GM18505 (cell line): Measurements from ENCODE around the gene FIGN.

Experiments used
- ATAC-seq: cut with Tn5 transposase; IDR thresholded peaks from one replicate; pipeline ENCODE4 v1.9.1; 2021; ENCODE audit not compliant: unreplicated experiment
- POLR2A ChIP-seq: IDR thresholded peaks from 4 replicates; pipeline ENCODE4 v1.6.1; 2011; ENCODE audit warnings: borderline replicate concordance; ENCODE audit not compliant: insufficient read depth, insufficient read length; ENCODE audit errors: extremely low read depth

The FIGN gene, protein sequence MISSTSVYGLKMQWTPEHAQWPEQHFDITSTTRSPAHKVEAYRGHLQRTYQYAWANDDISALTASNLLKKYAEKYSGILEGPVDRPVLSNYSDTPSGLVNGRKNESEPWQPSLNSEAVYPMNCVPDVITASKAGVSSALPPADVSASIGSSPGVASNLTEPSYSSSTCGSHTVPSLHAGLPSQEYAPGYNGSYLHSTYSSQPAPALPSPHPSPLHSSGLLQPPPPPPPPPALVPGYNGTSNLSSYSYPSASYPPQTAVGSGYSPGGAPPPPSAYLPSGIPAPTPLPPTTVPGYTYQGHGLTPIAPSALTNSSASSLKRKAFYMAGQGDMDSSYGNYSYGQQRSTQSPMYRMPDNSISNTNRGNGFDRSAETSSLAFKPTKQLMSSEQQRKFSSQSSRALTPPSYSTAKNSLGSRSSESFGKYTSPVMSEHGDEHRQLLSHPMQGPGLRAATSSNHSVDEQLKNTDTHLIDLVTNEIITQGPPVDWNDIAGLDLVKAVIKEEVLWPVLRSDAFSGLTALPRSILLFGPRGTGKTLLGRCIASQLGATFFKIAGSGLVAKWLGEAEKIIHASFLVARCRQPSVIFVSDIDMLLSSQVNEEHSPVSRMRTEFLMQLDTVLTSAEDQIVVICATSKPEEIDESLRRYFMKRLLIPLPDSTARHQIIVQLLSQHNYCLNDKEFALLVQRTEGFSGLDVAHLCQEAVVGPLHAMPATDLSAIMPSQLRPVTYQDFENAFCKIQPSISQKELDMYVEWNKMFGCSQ

DNA sequence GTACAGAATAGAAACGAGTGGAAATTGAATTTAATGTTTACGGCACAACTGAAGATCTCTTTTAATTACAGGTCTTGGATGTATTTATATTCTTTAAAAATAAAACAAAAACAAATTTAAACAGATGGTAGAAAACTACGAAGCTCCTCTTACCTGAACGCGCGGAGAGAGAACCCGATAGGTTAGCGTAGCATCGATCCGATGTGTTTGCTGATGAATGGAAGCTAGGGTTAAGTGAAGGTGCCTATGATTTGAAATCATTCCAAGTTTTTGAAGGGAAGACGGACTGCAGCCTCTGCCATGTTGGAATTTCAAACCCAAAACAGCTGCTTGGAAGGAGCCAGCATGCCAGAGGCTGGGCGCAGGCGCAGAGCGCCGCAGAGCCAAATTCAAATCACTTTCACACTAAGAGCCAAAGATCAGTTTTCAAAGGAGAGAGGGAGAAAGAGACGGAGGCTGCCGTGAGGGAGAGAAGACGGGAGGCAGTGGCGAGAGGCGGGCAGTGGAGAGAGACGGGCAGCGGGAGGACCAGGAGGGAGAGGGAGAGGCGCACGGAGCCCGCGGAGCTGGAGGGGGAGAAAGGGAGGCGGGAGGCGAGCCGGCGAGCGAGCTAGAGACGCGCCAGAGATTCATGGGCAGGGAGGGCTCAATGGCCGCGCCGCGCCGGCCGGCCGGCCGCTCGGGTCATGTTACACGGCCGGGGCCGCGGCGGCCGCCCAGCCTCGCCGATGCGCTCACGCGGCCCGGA is at the start of gene FIGN:
FIGN (minus strand) TSS at position 324 of the 748 bp plus-strand sequence. CDS start 1,081 bp downstream, outside the sequence.
- no peak for ATAC-seq

DNA sequence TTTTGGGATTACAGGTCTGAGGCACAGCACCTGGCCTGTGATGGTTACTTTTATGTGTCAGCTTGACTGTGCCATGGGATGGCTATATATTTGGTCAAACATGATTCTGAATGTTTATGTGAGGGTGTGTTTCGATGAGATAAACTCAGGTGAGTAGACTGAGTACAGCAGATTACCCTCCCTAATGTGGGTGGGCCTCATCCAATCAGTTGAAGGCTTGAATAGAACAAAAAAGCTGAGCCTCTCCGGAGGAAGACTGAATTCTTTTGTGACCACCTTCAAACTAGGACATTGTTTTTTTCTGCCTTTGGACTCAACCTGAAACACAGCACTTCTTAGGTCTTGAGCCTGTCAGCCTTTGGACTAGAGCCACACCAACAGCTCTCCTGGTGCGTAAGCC is 49.4 kb upstream of the FIGN start:
- no peak for TF ChIP-seq POLR2A
- ATAC-seq = no peak

More for the DNA sequence above, at the start of gene FIGN:
- no peak for TF ChIP-seq POLR2A

DNA sequence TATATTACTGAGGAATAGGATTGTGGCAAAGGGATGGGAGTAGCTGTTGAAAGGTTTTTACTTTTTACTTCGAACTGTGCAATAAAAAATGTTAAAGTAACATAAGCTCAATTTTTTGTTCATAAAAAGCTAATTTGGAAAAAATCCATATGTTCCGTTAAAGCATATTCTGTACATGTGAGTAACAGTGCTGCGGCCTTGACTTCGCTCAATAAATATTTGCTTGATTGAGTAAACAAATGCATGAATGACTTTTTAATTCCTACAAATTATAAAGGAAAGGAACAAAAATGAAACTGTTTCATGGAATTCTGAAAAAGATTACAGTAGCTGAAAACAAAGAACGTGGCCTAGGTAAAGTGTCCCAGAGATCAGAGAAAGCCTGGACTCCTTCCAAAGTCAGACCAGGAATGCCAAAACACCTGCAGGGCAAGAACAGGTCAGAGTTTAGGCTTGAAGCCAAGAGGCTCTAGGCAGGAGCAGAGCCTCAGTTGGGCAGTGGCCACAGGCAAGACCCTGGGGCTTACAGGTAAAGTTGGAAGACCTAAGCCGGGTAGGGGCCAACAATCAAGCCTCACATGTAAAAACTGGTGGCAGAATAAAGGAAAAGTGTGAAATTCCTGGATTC is 44.3 kb upstream of the FIGN start:
- ATAC-seq = no peak

DNA sequence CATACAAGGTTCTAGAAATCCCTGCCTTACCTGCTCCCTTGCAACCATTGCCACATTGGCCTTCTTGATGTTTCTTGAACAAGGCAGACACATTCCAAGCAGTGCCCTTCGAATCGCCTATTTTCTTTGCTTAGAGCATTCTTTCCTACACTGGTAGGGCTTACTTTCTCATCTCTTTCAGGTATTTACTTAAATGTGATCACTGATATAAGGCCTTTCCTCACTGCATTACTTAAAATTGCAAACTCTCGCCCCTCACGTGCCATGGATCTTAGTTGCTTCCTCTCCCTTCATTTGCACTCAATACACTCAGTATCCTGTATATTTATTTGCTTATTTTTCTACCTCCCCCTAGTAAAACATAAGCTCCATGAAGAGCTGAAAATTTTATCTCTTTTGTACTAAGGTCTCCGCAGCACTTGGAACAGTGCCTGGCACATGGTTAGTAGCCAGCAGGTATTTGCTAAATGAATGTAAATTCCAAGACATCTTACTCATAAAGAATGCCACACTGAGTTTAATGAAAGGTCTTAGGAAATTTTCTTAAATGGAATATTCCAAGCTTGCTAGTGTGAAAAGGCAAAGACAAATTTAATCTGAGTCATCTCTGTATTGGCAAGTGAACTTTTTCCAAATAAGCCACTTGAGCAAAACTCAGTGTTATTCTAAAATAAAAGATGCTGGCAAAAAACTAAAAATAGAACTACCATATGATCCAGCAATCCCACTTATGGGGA is 42.4 kb upstream of the FIGN start:
- ATAC-seq = no peak
- no peak for TF ChIP-seq POLR2A

More for the DNA sequence above, 44.3 kb upstream of the FIGN start:
- no peak for TF ChIP-seq POLR2A

DNA sequence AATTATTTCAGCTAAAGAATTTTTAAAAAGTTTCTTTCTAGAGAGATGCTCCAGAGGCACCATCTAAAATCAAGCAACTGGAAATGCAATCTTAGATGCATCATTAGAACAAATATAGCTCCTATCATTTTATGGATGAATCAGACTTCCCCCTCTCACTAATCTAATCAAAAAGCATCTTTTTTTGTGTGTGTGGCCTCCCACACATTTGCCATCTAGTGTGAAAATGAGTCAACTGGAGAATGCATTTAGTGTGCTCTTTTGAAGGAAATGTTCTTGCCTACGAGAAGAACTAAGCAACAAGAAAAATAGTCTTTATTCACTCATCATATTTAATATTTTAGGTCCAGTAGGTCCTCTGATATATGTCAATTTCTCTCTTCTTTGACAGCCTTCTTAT is 39.5 kb upstream of the FIGN start:
- no peak for ATAC-seq
- TF ChIP-seq POLR2A = no peak

DNA sequence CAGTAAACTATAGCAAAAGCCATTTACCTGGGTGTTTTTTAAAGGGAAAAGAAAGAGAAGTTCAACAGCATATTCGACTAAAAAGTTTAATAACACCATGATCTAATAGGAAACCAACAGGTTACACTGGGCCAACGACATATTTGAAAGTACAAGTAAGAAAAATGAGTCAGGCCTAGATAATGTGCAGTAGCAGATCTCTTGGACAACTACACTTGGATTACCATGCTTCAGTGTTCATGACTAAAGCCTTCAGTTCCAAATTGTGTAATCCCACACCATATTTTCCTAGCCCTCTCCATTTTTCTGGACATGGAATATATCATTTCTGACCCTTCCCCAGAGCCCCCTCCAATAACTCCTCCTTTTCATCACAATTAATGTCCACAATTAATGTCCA is 39.1 kb upstream of the FIGN start:
- ATAC-seq = no peak
- no peak for TF ChIP-seq POLR2A

DNA sequence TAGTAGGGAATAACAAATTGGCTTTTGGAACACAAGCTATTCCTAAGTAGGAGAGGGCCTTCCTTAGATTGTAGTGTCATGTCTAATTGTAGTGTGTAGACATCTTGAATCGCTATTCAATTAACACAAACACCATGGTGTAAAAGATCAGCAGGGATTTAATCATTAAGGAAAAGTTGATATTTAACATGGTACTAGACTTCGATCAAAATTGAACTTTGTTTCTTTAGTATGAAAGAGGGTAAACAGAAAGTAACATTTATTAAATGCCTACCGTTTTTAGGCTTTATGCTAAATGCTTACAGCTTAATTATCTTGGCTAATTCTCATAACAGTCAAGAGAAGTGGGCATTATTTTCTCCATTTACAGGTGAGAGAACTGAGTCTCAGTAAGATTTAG is 37.5 kb upstream of the FIGN start:
- ATAC-seq = no peak
- TF ChIP-seq POLR2A = no peak

DNA sequence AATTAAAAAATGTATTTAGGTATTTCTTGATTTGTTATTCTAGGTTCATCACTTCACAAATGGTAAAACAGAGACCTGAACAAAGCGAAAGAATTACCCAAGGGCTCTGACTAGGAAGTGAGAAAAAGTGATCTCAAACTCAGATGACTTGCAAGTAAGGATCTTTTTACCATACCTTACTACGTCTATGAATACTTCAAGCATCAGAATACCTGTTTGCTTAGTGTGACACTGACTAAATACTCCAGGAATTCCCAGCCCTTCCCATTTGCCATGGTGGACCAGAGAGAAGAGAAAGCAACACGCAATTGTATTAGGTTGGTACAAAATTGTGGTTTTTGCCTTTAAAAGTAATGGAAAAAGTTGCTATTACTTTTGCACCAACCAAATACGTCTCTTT is 35.8 kb upstream of the FIGN start:
- no peak for ATAC-seq
- TF ChIP-seq POLR2A = no peak

DNA sequence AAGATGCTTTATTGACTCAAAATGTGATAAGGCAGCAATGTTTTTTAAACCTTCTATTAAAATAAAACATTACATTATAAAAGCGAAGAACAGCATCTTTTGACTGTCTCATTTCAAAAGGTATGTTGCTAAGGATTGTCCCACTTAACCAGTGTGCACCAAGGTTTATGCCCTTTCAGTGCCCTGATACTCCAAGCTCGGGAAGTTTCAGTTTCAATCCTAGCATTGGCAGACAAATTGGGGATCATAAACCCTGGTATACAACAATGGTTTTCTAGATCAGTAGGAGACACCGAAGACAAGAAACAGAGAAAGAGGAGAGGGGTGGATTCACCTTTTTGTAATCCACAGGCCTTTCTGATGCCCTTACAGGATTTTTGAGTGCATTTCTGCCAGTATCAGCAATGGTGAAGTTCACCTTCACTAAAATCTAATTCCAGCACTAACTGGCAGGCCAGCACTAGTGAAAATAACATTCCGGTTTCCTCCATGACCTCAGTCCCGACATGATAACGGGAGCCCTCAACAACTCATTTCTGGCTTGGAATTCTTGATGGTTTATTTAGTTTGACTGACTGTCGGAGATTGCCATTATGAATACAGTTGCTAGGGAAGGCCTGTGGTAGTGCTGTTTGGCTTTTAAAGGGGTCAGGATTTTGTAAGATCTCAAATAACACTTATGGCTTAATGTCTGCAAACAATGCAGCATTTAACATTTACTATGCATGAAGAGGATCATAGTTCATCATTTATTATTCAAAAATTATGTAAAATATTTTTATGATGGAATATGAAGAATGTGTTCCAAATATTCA is 33.3 kb upstream of the FIGN start:
- TF ChIP-seq POLR2A = no peak
- ATAC-seq = no peak

DNA sequence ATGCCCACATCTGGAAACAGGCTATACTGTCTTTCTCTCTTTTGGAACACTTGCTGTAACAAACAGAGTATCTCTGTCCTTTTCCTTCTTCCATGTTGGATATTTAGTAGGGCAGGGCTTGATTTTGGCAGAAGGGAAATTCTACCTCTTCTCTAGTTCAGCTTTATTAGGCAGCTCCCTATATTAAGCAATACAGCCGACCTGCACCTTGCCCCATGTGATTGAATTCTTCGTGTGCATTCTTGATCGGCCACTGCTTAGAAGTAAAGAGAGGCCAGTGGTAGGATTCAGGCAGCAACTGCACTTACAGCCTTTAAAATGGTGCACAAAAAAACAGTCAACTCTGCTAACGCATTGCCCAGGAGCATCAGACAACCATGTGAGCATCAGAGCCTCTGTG is 31.3 kb upstream of the FIGN start:
- no peak for ATAC-seq
- TF ChIP-seq POLR2A = no peak

DNA sequence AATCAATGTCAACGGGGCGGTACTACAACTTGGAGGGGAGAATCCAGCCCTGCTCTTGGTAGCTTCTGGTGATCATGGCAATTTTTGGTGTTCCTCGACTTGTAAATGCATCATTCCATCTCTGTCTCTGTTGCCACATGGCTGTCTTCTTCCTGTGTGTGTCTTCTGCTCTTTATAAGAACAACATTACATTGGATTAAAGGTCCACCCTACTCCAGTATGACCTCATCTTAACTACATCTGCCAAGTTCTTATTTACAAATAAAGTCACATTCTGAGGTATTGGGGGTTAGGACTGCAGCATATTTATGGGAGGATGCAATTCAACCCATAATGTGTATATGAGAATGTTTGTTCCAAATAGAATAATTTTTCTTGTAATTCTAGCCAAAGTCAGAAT is 28.8 kb upstream of the FIGN start:
- no peak for TF ChIP-seq POLR2A
- ATAC-seq = no peak

DNA sequence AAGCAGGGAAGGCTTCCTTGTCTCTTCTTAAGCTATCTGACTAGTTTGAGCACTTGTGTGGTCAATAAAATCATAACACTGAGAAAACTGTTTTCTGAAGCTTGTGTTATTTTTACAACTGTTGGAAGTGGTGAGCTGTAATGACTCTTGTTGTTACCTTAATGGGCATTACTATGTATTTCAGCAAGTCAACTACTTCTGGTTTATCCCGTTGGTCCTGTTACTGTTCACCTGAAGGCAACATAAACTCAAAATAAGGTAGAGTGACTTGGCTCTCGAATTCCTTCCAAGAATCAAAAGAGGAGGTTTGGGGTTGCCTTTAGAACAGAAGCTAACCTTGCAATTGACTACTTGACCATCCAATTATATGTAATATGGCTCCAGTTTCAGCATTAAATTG is 23.2 kb upstream of the FIGN start:
- ATAC-seq = no peak
- no peak for TF ChIP-seq POLR2A

DNA sequence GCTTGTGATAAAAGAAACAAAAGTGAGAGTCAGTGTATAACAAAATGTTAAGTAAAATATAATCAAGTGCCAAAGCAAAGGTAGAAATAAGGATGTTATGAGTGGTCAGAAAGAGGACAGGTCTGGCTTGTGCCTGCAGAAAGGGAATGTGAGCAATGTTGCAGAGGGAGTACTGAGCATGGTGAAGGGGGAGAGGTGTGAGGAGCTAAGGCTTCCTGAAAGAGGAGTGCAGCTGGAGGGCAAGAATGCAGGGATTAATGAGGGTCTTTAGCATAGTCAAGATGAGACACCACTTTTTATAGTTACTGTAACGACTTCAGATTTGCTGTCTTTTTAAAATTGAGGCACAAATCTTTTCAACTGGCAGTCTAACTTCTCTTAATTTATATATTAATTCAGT is 22.0 kb upstream of the FIGN start:
- no peak for ATAC-seq
- TF ChIP-seq POLR2A = no peak
